Measurements from ENCODE around the gene PLD1.

The PLD1 gene

GRCh38 chr3:171551296-171551695 lies 259.0 kb downstream of the PLD1 start:
- DNase-seq: no peak
